ENCODE data around the gene FEM1B.

The FEM1B gene

DNA sequence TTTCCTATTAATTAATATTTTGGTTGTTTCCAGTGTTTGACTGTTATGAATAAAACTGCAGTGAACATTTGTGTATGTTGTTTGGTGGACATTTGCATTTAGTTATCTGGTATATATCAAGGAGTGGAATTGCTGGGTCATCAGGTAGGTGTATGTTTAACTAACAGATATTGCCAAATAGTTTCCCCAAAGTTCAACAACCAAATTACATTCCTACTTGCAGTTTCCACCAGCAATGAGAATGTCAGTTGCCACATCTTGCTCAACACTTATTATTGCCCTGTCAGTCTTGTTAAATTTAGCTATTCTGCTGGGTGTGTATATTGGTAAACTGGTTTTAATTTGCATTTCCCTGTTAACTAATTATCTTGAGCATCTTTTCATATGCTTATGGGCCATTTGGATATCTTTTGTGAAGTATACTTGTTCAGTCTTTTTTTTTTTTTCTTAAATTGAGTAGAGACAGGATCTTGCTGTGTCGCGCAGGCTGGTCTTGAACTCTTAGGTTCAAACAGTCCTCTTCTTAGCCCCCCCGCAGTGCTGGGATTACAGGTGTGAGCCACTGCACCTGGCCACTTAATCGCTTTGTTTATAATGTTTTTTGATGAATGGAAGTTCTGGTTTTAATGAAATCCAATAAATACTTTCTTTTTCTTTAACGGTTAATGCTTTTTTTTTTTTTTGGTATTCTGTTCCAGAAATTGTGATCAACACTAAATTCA lies 7.9 kb downstream of the FEM1B start:
- DNase-seq, result no peak

DNA sequence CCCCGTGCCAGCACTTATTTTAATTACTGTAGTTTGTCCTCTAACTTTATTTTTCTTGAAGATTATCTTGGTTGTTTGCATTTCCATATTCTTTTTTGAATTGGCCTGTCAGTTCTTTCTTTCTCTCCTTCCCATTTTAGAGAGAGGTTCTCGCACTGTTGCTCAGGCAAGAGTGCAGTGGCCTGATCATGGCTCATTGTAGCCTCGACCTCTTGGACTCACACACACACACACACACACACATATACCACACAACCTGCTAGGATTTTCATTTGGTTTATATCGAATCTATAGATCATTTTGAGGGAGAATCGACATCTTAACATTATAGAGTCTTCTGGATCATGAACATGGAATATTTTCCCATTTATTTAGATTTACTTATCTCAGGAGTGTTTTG lies 8.7 kb downstream of the FEM1B start:
- no peak for DNase-seq

DNA sequence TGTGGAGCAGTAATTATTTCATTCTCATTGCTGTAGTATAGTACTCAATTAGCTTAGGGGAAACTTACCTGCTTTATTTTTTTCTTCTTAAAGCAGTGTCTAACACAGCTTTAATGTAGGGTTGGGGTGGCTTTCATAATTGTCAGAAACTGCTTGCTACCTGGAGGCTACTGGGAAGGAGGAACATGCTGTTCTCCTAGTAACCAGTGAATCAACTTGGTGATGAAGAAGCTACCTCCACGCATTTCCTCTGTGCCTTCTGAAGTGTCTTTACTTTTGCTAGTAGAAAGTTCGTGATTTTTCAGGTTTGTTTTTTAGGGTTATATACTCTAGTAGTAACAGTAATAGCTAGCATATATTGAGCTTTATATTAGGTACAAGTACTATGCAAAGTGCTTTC lies 11.5 kb downstream of the FEM1B start:
- no peak for DNase-seq

DNA sequence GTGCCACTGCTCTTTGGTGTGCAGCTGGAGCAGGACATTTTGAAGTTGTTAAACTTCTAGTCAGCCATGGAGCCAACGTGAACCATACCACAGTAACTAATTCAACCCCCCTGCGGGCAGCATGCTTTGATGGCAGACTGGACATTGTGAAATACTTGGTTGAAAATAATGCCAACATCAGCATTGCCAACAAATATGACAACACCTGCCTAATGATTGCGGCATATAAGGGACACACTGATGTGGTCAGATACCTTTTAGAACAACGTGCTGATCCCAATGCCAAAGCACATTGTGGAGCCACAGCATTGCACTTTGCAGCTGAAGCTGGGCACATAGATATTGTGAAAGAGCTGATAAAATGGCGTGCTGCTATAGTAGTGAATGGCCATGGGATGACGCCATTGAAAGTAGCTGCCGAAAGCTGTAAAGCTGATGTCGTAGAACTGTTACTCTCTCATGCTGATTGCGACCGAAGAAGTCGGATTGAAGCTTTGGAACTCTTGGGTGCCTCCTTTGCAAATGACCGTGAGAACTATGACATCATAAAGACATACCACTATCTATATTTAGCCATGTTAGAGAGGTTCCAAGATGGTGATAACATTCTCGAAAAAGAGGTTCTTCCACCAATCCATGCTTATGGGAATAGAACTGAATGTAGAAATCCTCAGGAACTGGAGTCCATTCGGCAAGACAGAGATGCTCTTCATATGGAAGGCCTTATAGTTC lies 12.2 kb downstream of the FEM1B start:
- DNase-seq, result no peak

DNA sequence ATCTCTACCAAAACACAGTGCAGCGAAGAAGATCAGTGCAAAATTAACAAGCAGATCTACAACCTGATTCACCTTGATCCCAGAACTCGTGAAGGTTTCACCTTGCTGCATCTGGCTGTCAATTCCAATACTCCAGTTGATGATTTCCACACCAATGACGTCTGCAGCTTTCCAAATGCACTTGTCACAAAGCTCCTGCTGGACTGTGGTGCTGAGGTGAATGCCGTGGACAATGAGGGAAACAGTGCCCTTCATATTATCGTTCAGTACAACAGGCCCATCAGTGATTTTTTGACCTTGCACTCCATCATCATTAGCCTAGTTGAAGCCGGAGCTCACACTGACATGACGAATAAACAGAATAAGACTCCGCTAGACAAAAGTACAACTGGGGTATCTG lies 13.2 kb downstream of the FEM1B start:
- DNase-seq, result no peak

DNA sequence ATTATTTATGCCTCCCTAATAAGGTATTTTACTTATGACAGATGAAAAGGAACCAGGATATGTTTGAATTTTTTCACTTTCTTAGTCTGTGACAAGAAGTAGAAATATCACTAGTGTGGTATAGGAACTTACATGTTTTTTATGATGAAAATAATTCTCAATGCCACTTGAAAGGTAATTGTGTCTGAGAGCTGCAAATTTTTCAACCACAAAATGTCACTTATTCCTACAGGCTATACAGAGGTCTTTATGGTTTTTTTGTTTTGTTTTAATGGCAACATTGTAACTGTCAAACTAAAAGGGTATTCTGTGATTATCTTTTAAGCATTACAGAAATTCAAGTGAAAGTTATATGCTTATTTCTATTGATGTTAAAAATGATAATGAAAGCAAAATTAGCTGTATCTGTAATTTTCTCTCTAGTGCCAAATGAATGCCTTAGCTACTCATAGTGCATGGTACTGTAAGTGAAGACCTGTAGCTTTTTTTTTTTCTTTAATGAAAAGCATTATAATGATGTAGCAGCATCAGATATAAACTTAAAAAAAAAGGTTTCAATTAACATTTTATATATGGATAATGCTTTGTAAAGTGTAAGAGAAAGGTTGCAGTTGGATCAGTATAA lies 14.7 kb downstream of the FEM1B start:
- DNase-seq, result no peak

DNA sequence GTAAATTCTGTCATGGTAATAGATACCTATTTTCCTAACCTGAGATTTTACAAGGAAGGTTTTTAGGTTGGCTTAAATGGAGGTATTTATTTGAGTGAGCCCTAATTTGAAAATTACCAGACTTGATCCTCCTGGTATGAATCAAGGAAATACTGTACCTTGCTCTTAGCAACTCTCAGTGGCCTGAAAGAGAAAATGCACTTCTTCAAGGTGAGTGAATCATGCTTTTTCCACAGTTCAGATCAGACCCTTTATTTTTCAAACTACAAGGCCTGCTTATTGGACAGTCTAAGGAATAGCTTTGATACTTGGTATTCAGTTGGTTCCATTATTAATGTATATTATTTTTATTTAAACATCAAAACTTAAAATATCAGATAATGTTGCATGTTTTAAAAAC lies 15.4 kb downstream of the FEM1B start:
- DNase-seq, result no peak

DNA sequence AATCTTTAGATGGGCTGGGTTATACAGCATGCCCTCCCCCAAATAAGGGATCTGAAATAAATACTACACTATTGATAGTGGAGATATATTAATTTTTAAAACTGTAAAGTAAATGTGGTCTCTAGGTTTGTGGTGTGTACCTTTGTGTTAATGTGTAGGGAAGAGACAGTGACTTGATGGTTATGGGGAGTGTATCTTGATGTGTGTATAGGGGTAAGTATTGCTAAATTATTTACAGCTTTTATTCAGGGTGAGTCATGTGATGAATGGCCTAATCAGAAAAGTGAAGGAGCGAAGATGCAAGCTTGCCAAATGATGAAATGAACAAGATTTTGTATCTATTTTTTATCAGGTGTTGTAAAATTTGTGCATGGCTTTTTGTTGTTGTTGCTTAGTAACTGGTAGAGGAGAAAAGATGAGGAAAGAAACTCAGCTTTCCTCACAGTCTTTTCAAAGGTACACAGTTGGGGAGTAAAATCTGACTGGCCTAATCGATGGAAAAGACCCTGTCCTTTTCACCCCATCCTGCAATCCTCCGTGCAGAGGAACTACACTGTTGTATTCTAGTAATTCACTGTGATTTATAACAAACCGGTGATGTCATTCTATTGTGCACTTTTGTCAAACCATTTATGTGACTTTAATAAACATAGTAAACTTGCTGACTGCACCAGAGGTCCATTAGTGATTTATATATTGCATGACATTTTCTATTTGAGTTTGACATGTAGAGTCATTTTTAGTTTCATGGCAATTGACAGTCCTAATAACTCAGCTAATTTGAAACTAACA lies 17.7 kb downstream of the FEM1B start:
- no peak for DNase-seq

DNA sequence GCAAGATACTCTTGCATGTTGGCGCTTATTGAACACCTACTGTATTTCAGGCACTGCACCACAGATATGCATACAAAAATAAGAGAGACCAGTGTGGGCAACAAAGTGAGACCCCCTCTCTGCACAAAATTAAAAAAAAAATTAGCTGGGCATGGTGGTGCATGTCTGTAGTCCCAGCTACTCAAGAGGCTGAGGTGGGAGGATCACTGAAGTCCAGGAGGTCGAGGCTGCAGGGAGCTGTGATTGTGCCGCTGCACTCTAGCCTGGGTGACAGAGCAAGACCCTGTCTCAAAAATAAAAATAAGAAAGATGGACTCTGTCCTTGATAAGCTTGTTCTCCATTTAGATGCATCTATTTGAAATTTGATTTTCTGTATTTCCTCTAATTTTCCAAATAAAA lies 20.8 kb downstream of the FEM1B start:
- no peak for DNase-seq

DNA sequence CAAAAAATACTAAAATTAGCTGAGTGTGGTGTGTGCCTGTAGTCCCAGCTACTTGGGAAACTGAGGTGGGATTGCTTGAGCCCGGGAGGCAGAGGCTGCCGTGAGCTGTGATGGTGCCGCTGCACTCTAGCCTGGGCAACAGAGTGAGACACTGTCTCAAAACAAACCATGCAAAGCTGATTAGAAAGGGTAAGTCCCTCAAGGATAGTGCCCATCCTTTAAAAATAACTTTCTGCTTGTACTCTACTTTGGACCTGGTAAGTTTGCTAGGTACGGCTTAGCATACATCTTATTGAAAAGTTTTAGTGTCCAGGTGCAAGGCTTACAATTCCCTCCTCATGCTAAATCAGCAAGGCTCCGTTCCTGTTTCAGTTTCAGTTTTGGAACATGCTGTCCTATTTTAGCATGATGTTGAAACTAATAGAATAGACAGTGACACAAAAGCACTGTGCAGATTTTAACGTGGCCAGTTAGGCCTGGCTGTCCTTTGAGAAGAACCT lies 21.4 kb downstream of the FEM1B start:
- no peak for DNase-seq

DNA sequence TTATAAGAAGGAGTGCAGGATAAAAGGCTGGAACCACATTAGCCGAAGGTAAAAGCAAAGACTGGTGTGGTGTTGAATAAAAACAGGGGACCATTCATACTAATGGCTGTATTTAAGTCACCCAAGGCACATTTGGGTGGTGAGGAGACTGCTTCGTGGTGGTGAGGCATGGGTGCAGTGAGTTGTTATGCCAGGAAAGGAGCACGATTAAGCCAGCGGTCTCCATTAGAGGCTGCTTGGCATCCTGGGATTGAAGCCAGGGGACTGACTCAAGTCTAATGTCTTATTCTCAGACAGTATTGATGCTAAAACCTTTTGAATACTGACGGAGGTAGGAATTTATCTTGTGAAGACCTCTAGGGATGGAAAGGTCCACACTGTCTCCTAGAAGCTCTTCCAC lies 21.9 kb downstream of the FEM1B start:
- DNase-seq, result no peak

DNA sequence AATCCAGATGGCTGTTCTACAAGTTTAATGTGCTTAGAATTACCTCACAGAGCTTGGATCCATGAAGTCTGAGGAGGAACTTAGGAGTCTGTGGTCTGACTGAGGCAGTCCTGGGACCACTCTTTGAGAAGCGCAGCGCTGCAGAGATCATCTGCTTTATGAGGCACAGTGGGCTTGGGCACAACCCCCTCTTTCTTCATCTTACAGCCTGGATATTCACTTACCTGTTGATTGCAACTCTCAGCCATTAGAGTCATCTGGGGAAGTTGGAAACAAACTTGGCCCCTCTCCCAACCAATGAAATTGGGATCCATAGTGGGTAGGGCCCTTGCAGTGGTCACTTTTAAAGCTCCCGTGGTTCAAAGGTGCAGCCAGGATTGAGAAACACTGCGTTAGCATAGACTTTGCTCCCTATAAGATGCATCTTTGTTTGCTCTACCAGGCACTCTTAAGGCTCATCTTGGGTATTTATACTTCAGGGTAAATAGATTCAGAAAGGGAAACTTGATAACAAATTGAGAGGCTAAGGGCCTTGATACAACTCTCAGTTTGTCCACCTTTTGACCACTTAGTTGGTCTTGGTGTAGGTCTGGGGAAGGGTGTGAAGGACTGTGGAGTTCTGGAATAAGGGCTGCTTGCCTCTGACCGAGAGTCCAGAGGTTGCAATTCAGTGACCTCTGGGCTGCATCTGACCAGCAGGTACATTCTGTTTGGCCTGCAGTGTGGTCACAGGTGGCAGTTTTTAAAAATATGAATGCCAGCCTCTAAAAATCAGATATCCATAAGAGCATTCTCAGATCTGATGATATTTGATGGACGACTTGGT lies 22.8 kb downstream of the FEM1B start:
- no peak for DNase-seq

DNA sequence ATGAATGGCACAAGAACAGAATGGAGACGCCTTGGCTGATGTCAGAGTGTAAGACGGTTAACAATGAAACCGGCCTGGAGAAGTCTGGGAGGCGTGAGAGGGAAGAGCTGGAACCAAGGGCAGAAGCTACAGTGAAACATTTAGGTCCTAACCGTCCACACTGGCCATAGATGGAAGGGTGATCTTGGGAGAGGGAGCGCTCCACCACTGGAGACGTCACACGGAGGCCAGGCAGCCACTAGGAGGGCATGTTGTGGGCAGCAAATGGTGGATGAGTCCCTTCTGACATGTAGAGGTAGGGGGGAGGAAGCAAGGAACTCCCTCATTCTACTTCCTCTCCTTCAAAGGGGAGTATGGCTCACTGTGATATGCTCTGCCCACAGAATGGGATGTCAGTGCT lies 23.8 kb downstream of the FEM1B start:
- DNase-seq, result no peak

DNA sequence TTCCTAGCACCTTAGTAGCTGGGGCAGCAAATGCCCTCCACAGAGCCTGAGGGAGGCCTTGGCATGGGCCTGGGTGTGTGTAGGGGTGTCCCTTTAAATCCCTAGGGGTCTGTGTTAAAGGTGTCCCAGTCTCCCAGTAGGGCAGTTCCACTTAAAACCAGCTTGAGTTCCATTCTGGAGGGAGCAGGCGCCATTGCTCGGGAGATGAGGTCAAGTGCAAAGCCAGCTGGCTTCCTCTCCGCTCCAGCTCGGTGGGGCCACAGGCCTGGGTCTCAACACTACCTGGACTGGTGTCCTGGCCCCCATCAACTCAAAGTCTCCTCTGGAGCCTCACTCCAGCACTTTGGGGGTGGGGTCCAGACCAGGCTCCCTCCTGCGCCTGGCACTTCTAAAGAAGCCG lies 25.2 kb downstream of the FEM1B start:
- no peak for DNase-seq

DNA sequence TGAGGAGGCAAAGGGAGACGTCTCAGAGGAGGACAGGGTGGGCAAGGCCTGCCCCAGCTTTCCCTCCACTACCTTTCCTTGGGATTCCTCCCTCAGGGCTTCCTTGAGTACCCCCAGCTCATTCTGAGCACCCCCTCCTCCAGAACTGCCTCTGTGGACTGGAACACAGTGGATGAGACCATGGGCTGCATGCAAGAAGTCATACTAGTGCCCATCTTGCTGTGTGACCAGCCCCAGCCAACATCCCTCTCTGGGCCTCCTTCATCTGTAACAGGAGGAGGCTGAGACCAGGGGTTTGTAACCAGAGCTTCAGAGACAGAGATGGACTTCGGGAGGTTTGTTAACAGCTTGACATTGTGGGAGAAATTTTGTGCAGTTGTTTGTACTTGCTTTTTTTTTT lies 25.6 kb downstream of the FEM1B start:
- DNase-seq, result no peak

DNA sequence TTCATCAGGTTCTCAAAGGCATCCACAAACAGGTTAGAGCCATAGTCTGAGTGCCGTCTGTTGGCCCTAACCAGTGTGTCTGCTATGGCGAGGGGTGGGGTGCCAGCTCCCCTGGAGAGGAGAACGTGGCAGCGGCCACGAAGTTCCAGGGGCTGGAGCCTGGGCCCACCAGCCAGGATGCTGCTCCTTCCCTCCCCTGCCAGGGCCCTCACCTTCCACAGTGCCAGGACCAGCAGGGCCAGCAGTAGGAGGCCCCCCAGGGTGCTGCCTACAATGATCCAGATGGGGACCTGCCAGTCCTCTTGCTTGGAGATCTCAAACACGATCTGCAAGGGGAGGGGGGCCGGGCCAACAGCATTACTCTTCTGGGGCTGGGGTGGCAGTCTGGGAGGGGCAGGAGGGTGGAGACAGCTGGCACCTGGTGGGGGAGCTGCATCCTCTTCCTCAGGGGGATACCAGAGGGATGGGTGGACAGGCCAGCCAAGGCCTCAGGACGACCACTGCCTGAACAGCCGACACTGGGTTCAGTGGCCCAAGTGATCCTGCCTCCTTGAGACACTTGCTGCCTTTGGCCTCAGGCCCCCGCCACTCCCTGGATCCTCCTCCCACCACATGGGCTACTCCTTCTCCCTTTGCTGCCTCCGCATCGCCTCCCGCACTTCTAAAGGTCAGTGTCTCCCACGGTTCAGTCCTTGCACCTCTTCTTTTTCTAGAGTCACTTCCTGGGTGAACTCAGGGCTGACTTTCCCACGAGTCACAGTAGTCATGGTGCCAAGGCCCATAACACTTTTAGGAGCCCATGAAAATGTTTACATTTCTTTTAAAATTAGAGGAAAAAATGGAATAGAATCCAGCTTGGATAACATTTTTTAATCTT lies 26.3 kb downstream of the FEM1B start:
- DNase-seq, result no peak

DNA sequence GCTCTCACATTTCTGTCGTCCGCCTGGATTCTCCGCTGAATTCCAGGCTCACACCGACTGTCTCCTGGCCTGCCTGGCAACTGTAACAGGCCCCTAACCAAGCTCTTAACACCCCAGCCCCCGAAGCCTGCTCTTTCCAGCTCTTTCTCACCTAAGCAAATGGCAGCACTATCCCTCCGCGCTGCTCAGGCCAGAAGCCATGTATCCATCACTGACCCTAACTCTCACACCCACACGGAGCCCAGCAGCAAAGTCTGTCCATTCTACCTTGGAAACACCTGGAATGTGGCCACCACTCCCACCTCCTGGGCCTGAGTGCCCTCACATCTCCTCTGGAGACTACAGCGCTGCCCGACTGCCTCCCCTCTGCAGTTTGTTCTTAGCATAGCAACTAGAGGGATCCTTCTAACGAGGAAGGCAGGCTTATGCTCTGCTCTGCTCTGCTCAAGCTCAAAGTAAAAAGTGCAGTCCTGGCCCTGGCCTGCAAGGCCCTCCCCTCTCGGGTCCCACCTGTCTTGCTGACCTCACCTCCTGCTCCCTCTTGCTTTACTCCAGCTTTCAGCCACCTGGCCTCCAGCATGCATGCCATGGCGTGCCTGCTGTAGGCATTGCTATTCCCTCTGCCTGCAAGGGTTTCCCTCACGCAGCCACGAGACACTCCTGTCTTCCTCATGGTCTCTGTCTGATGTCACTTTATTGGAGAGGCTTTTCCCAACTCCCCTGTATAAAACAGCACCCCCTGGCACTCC lies 27.2 kb downstream of the FEM1B start:
- no peak for DNase-seq

DNA sequence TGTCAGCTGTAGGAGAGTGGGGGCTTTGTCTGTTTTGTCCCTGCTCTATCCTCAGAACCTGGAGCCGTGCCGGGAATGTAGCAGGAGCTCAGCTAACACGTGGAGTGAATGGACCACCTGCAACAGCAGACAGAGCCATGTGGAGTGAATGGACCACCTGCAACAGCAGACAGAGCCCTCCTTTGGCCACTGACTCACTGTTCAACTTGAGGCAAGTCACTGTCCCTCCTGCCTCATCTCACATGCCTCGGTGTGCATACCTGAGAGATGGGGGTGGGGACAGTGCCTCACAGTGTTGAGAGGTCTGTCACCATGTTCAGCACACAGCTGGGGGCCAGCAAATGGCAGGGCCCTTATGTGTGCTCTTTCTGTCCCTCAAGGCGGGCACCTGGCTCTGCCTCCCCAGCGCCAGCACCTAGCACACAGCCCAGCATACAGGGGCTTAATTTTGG lies 27.9 kb downstream of the FEM1B start:
- no peak for DNase-seq

DNA sequence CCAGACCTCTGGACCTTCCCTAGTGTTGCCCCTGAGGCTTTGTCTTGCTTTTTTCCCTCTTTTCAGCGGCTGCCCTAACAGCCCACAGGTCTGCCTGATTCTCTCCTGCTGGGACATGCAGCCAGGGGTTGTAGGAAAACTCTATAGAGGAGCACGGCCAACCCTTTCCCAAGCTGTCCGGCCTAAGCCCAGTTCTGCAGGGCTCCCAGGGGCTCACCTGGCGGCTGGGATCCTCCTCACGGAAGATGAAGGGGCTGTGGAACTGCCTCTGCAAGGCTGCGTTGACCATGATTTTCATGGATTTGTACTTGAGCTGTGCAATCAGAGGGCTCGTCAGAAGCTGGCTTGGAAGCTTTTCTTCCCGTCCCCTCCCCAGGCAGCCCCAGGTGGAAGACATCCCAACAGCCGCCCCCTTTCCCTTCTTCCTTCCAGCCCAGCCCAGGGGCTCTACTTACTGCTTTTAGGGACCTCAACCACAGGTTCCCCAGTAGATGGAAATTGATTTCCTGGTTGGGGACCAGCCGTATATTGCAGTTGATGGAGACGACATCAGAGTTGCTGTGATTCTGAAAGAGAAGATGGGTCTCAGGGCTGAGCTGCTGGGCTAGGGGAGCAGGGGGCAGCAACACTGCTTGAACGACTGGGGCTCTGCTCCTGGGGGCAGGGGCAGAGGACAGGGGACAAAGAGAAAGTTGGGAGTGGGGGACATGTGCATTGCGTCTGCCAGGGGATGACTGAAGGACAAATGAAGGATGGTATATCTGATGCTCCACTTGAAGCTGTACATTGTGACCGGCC lies 29.8 kb downstream of the FEM1B start:
- no peak for DNase-seq

DNA sequence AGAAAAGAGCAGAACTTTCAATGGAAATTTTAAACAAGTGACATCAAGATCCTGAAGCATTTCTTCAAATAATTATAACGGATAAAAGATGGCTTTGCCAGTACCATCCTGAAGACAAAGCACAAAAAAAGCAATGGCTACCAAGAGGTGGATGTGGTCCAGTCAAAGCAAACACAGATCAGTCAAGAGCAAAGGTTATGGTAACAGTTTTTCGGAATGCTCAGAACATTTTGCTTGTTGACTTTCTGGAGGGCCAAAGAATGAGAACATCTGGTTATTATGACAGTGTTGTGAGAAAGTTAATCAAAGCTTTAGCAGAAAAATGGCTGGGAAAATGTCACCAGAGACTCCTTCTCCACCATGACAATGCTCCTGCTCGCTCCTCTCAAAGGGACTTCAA lies 31.5 kb downstream of the FEM1B start:
- DNase-seq, result no peak

All from T1000 (cell line).